K562 (cell line): Measurements from ENCODE around the gene TCF7. TPM values are rescaled to one million over a fixed set of nuclear protein-coding genes. Genes with fewer than 3 reads are reported as not detected.

Source experiments
- ATAC-seq: fragments of 200-7000 bp; cut with Tn5 transposase; 3 replicates; pipeline ENCODE4 v1.9.1; 2020; ENCODE audit warnings: moderate library complexity
- BruUV-seq: library from RNA; stranded (reverse); fragments of 400-500 nt; replicated peaks from 2 replicates; lab custom pipeline; 2021; lab: Mats Ljungman, UMichigan
- CTCF ChIA-PET: fragments of 300-600 bp; formaldehyde crosslinking; extraction: SDS; loops from one replicate; lab custom pipeline; 2021; ENCODE audit warnings: low intra/inter-chr PET ratio; lab: Yijun Ruan, JAX
- POLR2A ChIA-PET: fragments of 300-600, 350-650 bp; sonication (Branson Sonifier 250); formaldehyde crosslinking; extraction: SDS; loops from one replicate; lab custom pipeline; 2021; ENCODE audit warnings: antibody characterized with exemption, inconsistent platforms; lab: Yijun Ruan, JAX
- DNase-seq, 4 experiments: peaks; one replicate each; pipeline versions ENCODE4 v3.0.0 to v3.0.0-alpha.2; 2011 to 2018; ENCODE audit warnings: low spot score in 3 of 4, mixed read lengths in 3 of 4; ENCODE audit errors: extremely low read depth in 1 of 4
- FAIRE-seq: peaks from 2 replicates; lab custom pipeline; 2011; peaks lifted over from hg19 to GRCh38; lab: Jason Lieb, UNC
- H2AFZ ChIP-seq: 2 replicates; pipeline ENCODE4 v1.6.0; 2011; ENCODE audit warnings: low read depth, low read length, control low read depth, inconsistent platforms
- H3K27ac ChIP-seq: fragments of 200-600 bp; 3 replicates; pipeline ENCODE4 v1.8.0; 2011; ENCODE audit warnings: low read depth, mild to moderate bottlenecking, control low read depth, inconsistent platforms, low read length, moderate library complexity, mixed read lengths; ENCODE audit errors: extremely low read depth
- H3K27me3 ChIP-seq, 2 experiments: fragments of 300-600 bp in 1 of 2; 2 replicates in 1 of 2; 3 replicates in 1 of 2; pipeline versions ENCODE4 v1.6.0 to v1.8.0; 2011; ENCODE audit warnings: inconsistent platforms in 2 of 2, low read length in 2 of 2, mild to moderate bottlenecking in 1 of 2, mixed read lengths in 1 of 2, moderate library complexity in 1 of 2; ENCODE audit not compliant: control insufficient read depth in 2 of 2, insufficient read depth in 2 of 2
- H3K36me3 ChIP-seq: fragments of 300-600 bp; 3 replicates; pipeline ENCODE4 v1.8.0; 2011; ENCODE audit warnings: mild to moderate bottlenecking, low read length, inconsistent platforms; ENCODE audit not compliant: control insufficient read depth, insufficient read depth
- H3K4me1 ChIP-seq, 2 experiments: fragments of 200-600 bp in 1 of 2; replicated peaks in 1 of 2; 2 replicates in 1 of 2; 3 replicates in 1 of 2; pipeline versions ENCODE4 v1.5.1 to v1.8.0; 2011; ENCODE audit warnings: inconsistent platforms in 2 of 2, low read length in 2 of 2, mild to moderate bottlenecking in 1 of 2, mixed read lengths in 1 of 2, moderate library complexity in 1 of 2; ENCODE audit not compliant: control insufficient read depth in 2 of 2, insufficient read depth in 2 of 2
- H3K4me2 ChIP-seq: 2 replicates; pipeline ENCODE4 v1.6.1; 2011; ENCODE audit warnings: low read length, control low read depth, inconsistent platforms, mixed read lengths; ENCODE audit not compliant: insufficient read depth
- H3K4me3 ChIP-seq: fragments of 200-600 bp; sonication (generic), shearing (Covaris generic); 2 replicates; pipeline ENCODE4 v1.5.1; 2016; ENCODE audit warnings: control low read depth, inconsistent platforms
- H3K79me2 ChIP-seq: fragments of 200-600 bp; 3 replicates; pipeline ENCODE4 v1.8.0; 2011; ENCODE audit warnings: low read length, inconsistent platforms; ENCODE audit not compliant: control insufficient read depth, insufficient read depth
- H3K9ac ChIP-seq, 2 experiments: 2 replicates each; pipeline versions ENCODE4 v1.6.0 to v1.6.1; 2011; ENCODE audit warnings: low read depth in 2 of 2, low read length in 2 of 2, control low read depth in 1 of 2, inconsistent platforms in 1 of 2, mild to moderate bottlenecking in 1 of 2, mixed read lengths in 1 of 2; ENCODE audit not compliant: insufficient read depth in 1 of 2
- H3K9me1 ChIP-seq: one replicate; pipeline ENCODE4 v1.6.0; 2011; ENCODE audit warnings: inconsistent platforms, mild to moderate bottlenecking, low read length, moderate library complexity; ENCODE audit not compliant: control insufficient read depth, insufficient read depth
- H3K9me3 ChIP-seq: replicated peaks from 2 replicates; pipeline ENCODE4 v1.5.1; 2011; ENCODE audit warnings: low read depth, low read length, inconsistent platforms; ENCODE audit not compliant: control insufficient read depth, insufficient read depth
- H4K20me1 ChIP-seq: replicated peaks from 2 replicates; pipeline ENCODE4 v1.6.1; 2011; ENCODE audit warnings: low read length, inconsistent platforms, mixed read lengths; ENCODE audit not compliant: control insufficient read depth, insufficient read depth
- C11orf30 ChIP-seq: fragments of 450-650 bp; IDR thresholded peaks from 2 replicates; pipeline ENCODE4 v1.6.1; 2016; ENCODE audit warnings: low read depth, mild to moderate bottlenecking
- CHD1 ChIP-seq: fragments of 200-600 bp; sonication (generic); IDR thresholded peaks from one replicate; pipeline ENCODE4 v1.6.1; 2012; ENCODE audit warnings: mild to moderate bottlenecking, moderate library complexity, low read length, inconsistent platforms
- CREB3 ChIP-seq: fragments of 450-650 bp; conservative IDR thresholded peaks from 2 replicates; pipeline ENCODE4 v1.6.1; 2016; ENCODE audit warnings: missing genetic modification characterization, low read depth, mild to moderate bottlenecking, missing compliant biosample characterization, moderate library complexity
- DNMT1 ChIP-seq: fragments of 450-650 bp; IDR thresholded peaks from 2 replicates; pipeline ENCODE4 v1.6.1; 2016; ENCODE audit warnings: antibody characterized with exemption, mild to moderate bottlenecking
- GABPA ChIP-seq: fragments of 200-800 bp; sonication (Bioruptor generic); conservative IDR thresholded peaks from 2 replicates; pipeline ENCODE4 v1.6.1; 2016; ENCODE audit warnings: low read depth, missing genetic modification characterization, missing compliant biosample characterization
- GATAD2A ChIP-seq: fragments of 450-650 bp; IDR thresholded peaks from 2 replicates; pipeline ENCODE4 v1.6.1; 2017
- MTF1 ChIP-seq: fragments of 250-450 bp; sonication (Bioruptor Pico); IDR thresholded peaks from 2 replicates; pipeline ENCODE4 v1.9.0; 2021; ENCODE audit warnings: moderate library complexity, mild to moderate bottlenecking, inconsistent platforms, borderline replicate concordance
- NONO ChIP-seq, 2 experiments: fragments of 200-400 bp in 1 of 2; fragments of 450-650 bp in 1 of 2; formaldehyde crosslinking in 1 of 2; IDR thresholded peaks; 2 replicates each; pipeline ENCODE4 v1.6.1; 2017; ENCODE audit warnings: low read depth in 2 of 2, mild to moderate bottlenecking in 2 of 2, moderate library complexity in 2 of 2, low read length in 1 of 2
- SMARCC2 ChIP-seq: fragments of 450-650 bp; IDR thresholded peaks from 2 replicates; pipeline ENCODE4 v1.6.1; 2017; ENCODE audit warnings: antibody characterized with exemption, moderate library complexity, mild to moderate bottlenecking, low read depth
- XRCC3 ChIP-seq: fragments of 450-650 bp; IDR thresholded peaks from 2 replicates; pipeline ENCODE4 v1.6.1; 2017; ENCODE audit warnings: mild to moderate bottlenecking, moderate library complexity
- ZKSCAN1 ChIP-seq: fragments of 150-350 bp; IDR thresholded peaks from 2 replicates; pipeline ENCODE4 v1.6.1; 2016; ENCODE audit warnings: low read depth, low read length
- ZNF431 ChIP-seq: sonication (generic); formaldehyde crosslinking; IDR thresholded peaks from 2 replicates; pipeline ENCODE4 v1.8.0; 2022; ENCODE audit warnings: mild to moderate bottlenecking, missing genetic modification reagents
- ZNF518B ChIP-seq: fragments of 250-450 bp; sonication (Bioruptor Pico); IDR thresholded peaks from 2 replicates; pipeline ENCODE4 v1.5.0; 2021; ENCODE audit warnings: mild to moderate bottlenecking, moderate library complexity
- ZNF57 ChIP-seq: fragments of 450-650 bp; formaldehyde crosslinking; IDR thresholded peaks from 2 replicates; pipeline ENCODE4 v1.4.0; 2020; ENCODE audit warnings: mild to moderate bottlenecking, moderate library complexity
- WGBS: fragments of 100-300 bp; shearing (Covaris generic); methylation state at CpG from one replicate; pipeline ENCODE4 v1.1.6; 2016; ENCODE audit warnings: low coverage, mixed read lengths; ENCODE audit not compliant: insufficient coverage; ENCODE audit errors: missing lambda C conversion rate; 5-methylcytosine and 5-hydroxymethylcytosine counted together
- in situ Hi-C: fragments of 300-500 bp; cut with MboI; formaldehyde crosslinking; loops from 4 replicates; pipeline ENCODE4 v1.15.0; 2018; ENCODE audit warnings: inconsistent platforms, mixed read lengths
- intact Hi-C: fragments of 100-400 bp; cut with micrococcal nuclease; formaldehyde crosslinking; loops from 2 replicates; pipeline ENCODE4 v1.14.2; 2022
- polyA plus RNA-seq, 8 experiments: library from polyadenylated mRNA; depleted of rRNA in 4 of 8; stranded (reverse) in 5 of 8; unstranded in 3 of 8; fragments of >200 nt; fragmentation: Nextera tagmentation in 2 of 8; fragmentation: Illumina TruSeq in 1 of 8; extraction: Ambion mirVana in 2 of 8; extraction: Trizol in 1 of 8; gene quantifications; 2 replicates each; pipeline versions ENCODE4 v1.2.1 to v1.2.3, GENCODE V29; 2011 to 2014; ENCODE audit warnings: inconsistent platforms in 1 of 8, missing spikeins in 1 of 8
- total RNA-seq, 7 experiments: library from RNA; depleted of rRNA in 6 of 7; stranded (reverse); fragments of >200 nt in 6 of 7; fragmentation: Illumina TruSeq in 2 of 7; extraction: Trizol in 2 of 7; gene quantifications; 2 replicates each; pipeline versions ENCODE4 v1.2.1 to v1.2.3, GENCODE V29; 2011 to 2021; ENCODE audit warnings: low replicate concordance in 1 of 7

TCF7 gene
- total and polyA plus RNA-seq, 9 of the 15 experiments (the other 6 are each of a cell fraction or from before 2014, with no cell fraction given) = 1.6 to 14.9 (median 4.2) TPM

GRCh38 chr5:134176511-134177368 lies 62.3 kb downstream of the TCF7 start, which contains the start of gene SKP1 (continued):
- peak; percentile 16; the same call in 1 of the 2 replicates for TF ChIP-seq C11orf30
- no peak for TF ChIP-seq SMARCC2
- TF ChIP-seq GABPA (tag) = peak; percentile 61
- peak; percentile 76 for TF ChIP-seq ZNF431 (CRISPR knock-in tag)
- TF ChIP-seq NONO (IDR thresholded peaks at IDR 0.05; ENCODE audit: low read depth in 2 of 2, low read length in 1 of 2) = peak; percentile 56 to 93; a peak in 2 of 4 replicates
- no peak for TF ChIP-seq XRCC3

- H3K9ac ChIP-seq = peak overlapping the region; percentile 95 to 96
- BruUV-seq = TSS peak; percentile 95
- DNase-seq = peak; percentile 45 to 79 (median 76)
- in situ Hi-C loops = no loop called here
- H3K27ac ChIP-seq = peak overlapping the region; percentile 97
- no peaks in the 10 kb centered on the region for H3K9me3 ChIP-seq
- POLR2A ChIA-PET = interaction anchor here (0.5 to 3.6 kb wide), 22 partner anchors 9 to 289 kb away, joined by 3 to 40 read pairs (median 6); no protein-coding TSS in a partner anchor
- peak; percentile 46 for ATAC-seq
- H3K4me1 ChIP-seq = peaks cover 17 to 18% of the 10 kb centered on the region in 2 experiments
- H3K4me2 ChIP-seq = peak overlapping the region; percentile 98
- peak overlapping the region; percentile 98 for H3K4me3 ChIP-seq
- peaks cover 18% of the 10 kb centered on the region for H3K36me3 ChIP-seq
- no peaks in the 10 kb centered on the region for H3K9me1 ChIP-seq
- H2AFZ ChIP-seq = peak overlapping the region; percentile 99
- peak; percentile 67 for FAIRE-seq
- 12% methylated on average over 24 of the region's 29 CpGs for WGBS
- intact Hi-C loops = loop anchor here (2.0 kb wide), 2 partner anchors 193 to 471 kb away; partner anchors contain the start of genes SEC24A and UBE2B
- no peaks in the 10 kb centered on the region for H3K27me3 ChIP-seq
- H4K20me1 ChIP-seq = peaks cover 19% of the 10 kb centered on the region; the same call in 1 of the 2 replicates
- H3K79me2 ChIP-seq = peaks cover 43% of the 10 kb centered on the region
- CTCF ChIA-PET = interaction anchor here (1.2 kb wide), 1 partner anchor 112 kb away, joined by 4 read pairs; no protein-coding TSS in a partner anchor
- TF ChIP-seq ZNF518B (no peak), ZNF57 (CRISPR knock-in tag) (no peak), GATAD2A (no peak), ZKSCAN1 (no peak), DNMT1 (no peak), MTF1 (CRISPR knock-in tag) (no peak), CHD1 (no peak), CREB3 (tag) (no peak)
These were observed 63.1 kb downstream of the TCF7 start for GRCh38 chr5:134177369-134178095.
